PFSK-1 (cell line): ENCODE results near the gene ZNF536.

ENCODE experiments used
- POLR2AphosphoS5 ChIP-seq: IDR thresholded peaks from 2 replicates; pipeline ENCODE4 v1.6.1; 2012; ENCODE audit warnings: low read depth, mild to moderate bottlenecking, control low read depth, low read length, moderate library complexity
- REST ChIP-seq, 2 experiments: IDR thresholded peaks; 2 replicates each; pipeline versions ENCODE4 v1.6.1 to v1.8.0; 2011 to 2012; ENCODE audit warnings: low read depth in 2 of 2, low read length in 2 of 2, control low read depth in 1 of 2, inconsistent platforms in 1 of 2, mild to moderate bottlenecking in 1 of 2, moderate library complexity in 1 of 2; ENCODE audit not compliant: insufficient read depth in 1 of 2
- SIN3A ChIP-seq: IDR thresholded peaks from 2 replicates; pipeline ENCODE4 v1.6.1; 2012; ENCODE audit warnings: mild to moderate bottlenecking, low read length, moderate library complexity, borderline replicate concordance; ENCODE audit not compliant: insufficient read depth
- TAF1 ChIP-seq: IDR thresholded peaks from 2 replicates; pipeline ENCODE4 v1.6.1; 2012; ENCODE audit warnings: low read length, control low read depth, borderline replicate concordance; ENCODE audit not compliant: insufficient read depth

GRCh38 chr19:30539315-30539714, 167.1 kb downstream of the ZNF536 start:
- TF ChIP-seq SIN3A = no peak
- TF ChIP-seq POLR2AphosphoS5 = no peak
- no peak for TF ChIP-seq TAF1
- no peak for TF ChIP-seq REST (IDR thresholded peaks at IDR 0.05; ENCODE audit: insufficient read depth in 1 of 2, low read depth in 2 of 2, low read length in 2 of 2)
